GM12891 (cell line): ENCODE results near the gene HBEGF.
"Not testable (repeated sequence)": the region's sequence is repeated elsewhere in the genome, so short reads cannot be mapped to it uniquely, and the experiment has no call there.

Experiments used
- DNase-seq: peaks from one replicate; pipeline ENCODE4 v3.0.0; 2011; ENCODE audit warnings: low spot score; ENCODE audit not compliant: insufficient read length
- FAIRE-seq: peaks from 2 replicates; lab custom pipeline; 2011; peaks lifted over from hg19 to GRCh38; lab: Jason Lieb, UNC
- PAX5 ChIP-seq: IDR thresholded peaks from 2 replicates; pipeline ENCODE4 v1.6.1; 2011; ENCODE audit warnings: low read length, moderate library complexity, mild to moderate bottlenecking; ENCODE audit not compliant: insufficient read depth, severe bottlenecking
- POLR2A ChIP-seq: IDR thresholded peaks from 2 replicates; pipeline ENCODE4 v1.6.1; 2011; ENCODE audit warnings: low read depth, low read length, control low read depth
- POLR2AphosphoS5 ChIP-seq: IDR thresholded peaks from 2 replicates; pipeline ENCODE4 v1.6.1; 2011; ENCODE audit warnings: low read depth, low read length, control low read depth
- POU2F2 ChIP-seq: IDR thresholded peaks from 2 replicates; pipeline ENCODE4 v1.6.1; 2011; ENCODE audit warnings: low read depth, mild to moderate bottlenecking, control low read depth, low read length, moderate library complexity
- SPI1 ChIP-seq: IDR thresholded peaks from 2 replicates; pipeline ENCODE4 v1.6.1; 2011; ENCODE audit warnings: low read depth, low read length, control low read depth
- TAF1 ChIP-seq: IDR thresholded peaks from 2 replicates; pipeline ENCODE4 v1.6.1; 2011; ENCODE audit warnings: low read depth, low read length, control low read depth

Gene HBEGF

GRCh38 chr5:140351609-140352334, 5.4 kb upstream of the HBEGF start:
- TF ChIP-seq POU2F2: no peak
- no peak for TF ChIP-seq SPI1
- no peak for TF ChIP-seq TAF1
- no peak for TF ChIP-seq PAX5
- TF ChIP-seq POLR2AphosphoS5: no peak
- no peak for TF ChIP-seq POLR2A
- peak; percentile 43 for DNase-seq
- peak; percentile 47 for FAIRE-seq

GRCh38 chr5:140349244-140349643, 2.8 kb upstream of the HBEGF start:
- DNase-seq: no peak
- no peak for TF ChIP-seq POU2F2
- no peak for TF ChIP-seq SPI1
- no peak for TF ChIP-seq TAF1
- no peak for TF ChIP-seq PAX5
- TF ChIP-seq POLR2A: no peak
- no peak for TF ChIP-seq POLR2AphosphoS5
- no peak for FAIRE-seq

- TF ChIP-seq POLR2AphosphoS5 (no peak), PAX5 (no peak), POLR2A (no peak), TAF1 (no peak), POU2F2 (no peak)
- FAIRE-seq: no peak
- no peak for DNase-seq
Measured at GRCh38 chr5:140348104-140348503, 1.7 kb upstream of the HBEGF start.

GRCh38 chr5:140347360-140347759, 957 bp upstream of the HBEGF start:
- TF ChIP-seq POLR2A (no peak), POU2F2 (no peak), TAF1 (no peak), POLR2AphosphoS5 (no peak), SPI1 (no peak), PAX5 (no peak)
- no peak for FAIRE-seq
- DNase-seq: no peak

GRCh38 chr5:140345919-140346347, 470 bp downstream of the HBEGF start:
- TF ChIP-seq TAF1 (no peak), POLR2A (no peak), POU2F2 (no peak), POLR2AphosphoS5 (no peak)
- DNase-seq (peak; percentile 37), FAIRE-seq (no peak)

GRCh38 chr5:140344683-140345423, 1.6 kb downstream of the HBEGF start:
- FAIRE-seq: no peak
- TF ChIP-seq POLR2AphosphoS5: no peak
- TF ChIP-seq SPI1: no peak
- TF ChIP-seq TAF1: no peak
- TF ChIP-seq PAX5: no peak
- no peak for TF ChIP-seq POU2F2
- no peak for TF ChIP-seq POLR2A
- DNase-seq: no peak

GRCh38 chr5:140343849-140344248, 2.6 kb downstream of the HBEGF start:
- not testable (repeated sequence) for DNase-seq, FAIRE-seq

- DNase-seq (no peak), FAIRE-seq (peak; percentile 71)
- TF ChIP-seq POLR2A (no peak), PAX5 (no peak), POU2F2 (no peak), SPI1 (no peak), POLR2AphosphoS5 (no peak), TAF1 (no peak)
Measured at GRCh38 chr5:140342896-140343295, 3.5 kb downstream of the HBEGF start.

GRCh38 chr5:140342287-140342686, 4.1 kb downstream of the HBEGF start:
- peak; percentile 87 for FAIRE-seq
- TF ChIP-seq PAX5: no peak

GRCh38 chr5:140341591-140341990, 4.8 kb downstream of the HBEGF start:
- DNase-seq (no peak), FAIRE-seq (peak; percentile 28)
- TF ChIP-seq POU2F2 (no peak), POLR2A (no peak), POLR2AphosphoS5 (no peak), TAF1 (no peak), PAX5 (no peak), SPI1 (no peak)

More at GRCh38 chr5:140342287-140342686, 4.1 kb downstream of the HBEGF start:
- no peak for DNase-seq
